IPS DF 4.7 (cell line): Measurements from ENCODE around the gene RPS6KA2.

Experiments used
- DNase-seq: peaks from one replicate; pipeline ENCODE4 v3.0.0-alpha.2; 2013; ENCODE audit warnings: low spot score; ENCODE audit errors: extremely low read depth

The RPS6KA2 gene

DNA sequence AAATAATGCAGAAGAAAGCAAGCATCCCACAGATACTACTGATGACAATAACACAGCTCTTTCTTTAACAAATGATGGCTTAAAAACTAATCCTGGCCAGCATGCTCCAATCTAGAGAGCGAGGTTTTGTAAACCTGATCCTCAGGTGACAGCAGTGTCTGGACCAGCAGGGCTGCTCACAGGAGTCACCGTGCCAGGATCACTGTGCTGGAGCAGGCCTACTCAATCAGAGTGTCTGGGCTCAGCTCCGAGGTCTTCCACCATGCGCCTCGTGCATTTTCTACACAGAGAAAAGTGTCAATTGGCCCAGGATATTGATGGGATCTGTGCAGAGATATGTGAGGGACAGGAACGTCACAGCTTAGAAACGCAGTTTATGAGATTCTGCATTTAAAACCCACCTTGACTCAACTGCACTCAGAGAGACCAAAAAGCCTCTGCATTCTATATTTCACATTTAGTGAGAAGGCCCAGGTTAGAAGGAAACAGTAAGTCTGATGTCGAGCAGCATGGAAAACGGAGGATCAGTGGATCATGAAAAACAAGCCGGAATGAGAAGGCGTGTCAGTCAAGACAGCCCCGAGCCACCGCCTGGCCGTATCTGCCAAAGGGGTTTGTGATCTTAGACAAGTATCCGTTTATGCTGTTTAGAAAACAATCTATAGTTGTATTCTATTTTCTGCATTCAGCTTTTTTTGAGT is 48.4 kb downstream of the RPS6KA2 start:
- no peak for DNase-seq

DNA sequence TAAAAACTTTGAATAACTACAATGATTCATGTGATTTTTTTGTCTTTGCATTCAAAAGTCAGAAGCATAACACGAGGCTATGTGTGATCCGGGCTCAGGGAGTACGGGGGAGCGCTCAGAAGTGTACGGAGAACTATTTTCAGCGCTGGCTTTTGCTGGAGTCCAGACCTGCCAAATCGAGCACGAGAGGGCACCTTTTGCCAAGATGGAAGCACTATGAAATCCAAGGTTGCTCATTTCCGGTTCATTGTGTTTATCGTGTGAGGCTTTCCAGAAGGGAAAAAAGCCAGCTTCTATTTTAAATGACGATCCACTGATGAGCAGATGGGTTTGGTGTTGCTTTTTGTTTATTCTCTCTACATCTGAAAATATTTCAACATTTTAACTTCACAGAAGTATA is 51.8 kb downstream of the RPS6KA2 start:
- DNase-seq: no peak

DNA sequence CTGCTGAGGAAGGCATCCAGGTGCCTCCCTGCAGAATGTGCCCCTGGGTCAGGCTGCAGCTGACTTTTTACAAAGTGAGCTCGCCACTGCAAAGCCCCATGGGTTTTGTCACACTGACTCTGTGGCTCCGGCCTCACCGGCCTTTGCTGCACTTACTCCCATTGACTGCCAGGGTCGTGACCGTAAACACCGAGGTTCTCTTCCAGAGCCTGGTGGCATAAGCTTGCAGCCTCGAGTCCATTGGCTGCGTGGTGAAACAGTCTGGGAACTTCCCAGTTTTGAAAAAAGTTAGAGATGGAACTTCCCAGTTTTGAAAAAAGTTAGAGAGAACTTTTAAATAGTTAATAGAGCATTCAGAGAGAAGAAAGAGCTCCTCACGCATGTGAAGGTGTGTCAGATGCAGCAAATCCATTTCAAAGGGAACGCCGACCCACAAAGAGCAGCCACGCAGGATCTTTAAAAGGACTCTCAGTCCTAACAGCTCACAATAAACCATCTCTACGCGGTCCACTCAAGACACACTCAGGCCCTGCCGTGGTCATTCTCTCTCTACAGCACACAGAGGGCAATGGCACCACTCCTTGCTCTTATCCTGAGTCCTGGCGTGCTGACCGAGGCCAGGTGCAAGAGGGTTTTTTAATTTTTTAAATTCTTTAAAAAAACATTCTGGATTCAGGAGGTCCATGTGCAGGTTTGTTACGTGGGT is 53.4 kb downstream of the RPS6KA2 start:
- DNase-seq: no peak

DNA sequence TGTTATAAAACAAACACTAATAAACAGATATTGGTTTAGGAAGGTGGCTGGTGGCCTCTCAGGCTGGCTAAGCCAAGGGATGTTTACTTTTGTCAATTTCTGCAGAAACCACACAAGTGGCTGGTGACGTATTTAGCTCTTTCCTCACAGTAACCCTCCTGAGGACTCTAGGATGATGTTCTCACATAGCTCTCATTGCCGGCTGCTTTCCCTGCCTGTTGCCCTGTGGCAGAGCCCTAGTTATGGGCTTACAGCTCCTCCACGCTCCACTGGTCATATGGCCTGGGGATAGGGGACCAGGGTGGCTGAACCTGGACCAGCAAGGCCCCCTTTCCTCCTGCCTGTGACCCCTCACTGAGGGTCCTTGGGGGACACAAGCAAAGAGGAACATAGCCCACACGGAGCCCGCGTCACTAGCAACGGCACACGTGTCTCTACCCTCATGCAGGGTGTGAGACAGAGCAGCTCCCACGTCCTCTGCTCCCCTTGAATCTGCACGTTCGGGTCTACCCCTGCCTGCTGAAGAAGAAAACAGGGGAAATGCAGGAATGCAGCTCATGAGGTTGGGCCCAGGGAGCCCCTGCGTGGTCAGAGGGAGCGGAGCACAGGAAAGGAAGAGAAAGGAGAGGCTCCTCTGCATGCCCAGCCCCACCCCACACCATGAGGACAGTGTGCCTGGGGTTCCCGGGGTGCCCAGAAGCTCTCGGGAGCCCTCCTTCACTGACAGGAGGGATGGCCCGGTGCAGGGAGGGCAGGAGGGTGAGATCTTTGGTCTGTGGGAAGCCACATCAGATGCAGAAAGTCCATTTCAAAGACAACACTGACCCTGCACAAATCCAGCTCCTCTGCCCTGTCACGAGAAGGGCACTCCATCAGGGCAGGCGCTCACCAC is 54.4 kb downstream of the RPS6KA2 start:
- no peak for DNase-seq

DNA sequence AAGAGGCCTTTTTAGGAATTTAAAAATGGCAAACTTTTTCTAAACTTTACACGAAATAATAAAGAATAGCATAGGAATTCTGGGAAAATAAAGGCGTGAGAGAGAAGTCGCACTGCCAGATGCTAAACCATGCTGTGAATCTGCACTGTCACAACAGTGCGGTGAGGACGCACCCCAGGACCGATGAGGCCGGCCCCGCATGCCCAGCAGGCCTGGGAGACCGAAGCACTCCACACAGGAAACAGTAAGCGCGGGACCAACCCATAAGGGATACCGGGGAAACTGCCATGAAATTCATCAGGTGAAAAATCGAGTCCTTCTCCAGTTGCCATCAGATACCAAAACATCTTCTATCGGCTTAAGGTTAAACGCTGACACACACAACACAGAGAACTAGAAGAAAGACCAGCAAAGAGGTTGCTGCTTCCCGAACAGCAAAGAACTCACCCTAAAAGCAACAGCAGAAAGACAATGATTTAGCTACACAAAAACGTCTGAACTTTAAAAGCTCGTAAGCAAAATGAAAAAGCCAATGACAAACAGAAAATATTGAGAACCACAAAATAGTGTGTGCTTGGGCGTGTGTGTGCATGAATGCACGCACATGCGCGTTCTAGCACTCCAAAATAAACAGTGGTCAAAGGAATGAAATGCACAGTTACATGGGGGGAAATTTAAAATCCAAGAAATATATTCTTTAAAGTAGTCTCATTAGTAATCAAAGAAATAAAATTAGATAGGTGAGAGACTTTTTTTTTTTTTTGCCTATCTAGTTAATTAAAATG is 55.9 kb downstream of the RPS6KA2 start:
- no peak for DNase-seq

DNA sequence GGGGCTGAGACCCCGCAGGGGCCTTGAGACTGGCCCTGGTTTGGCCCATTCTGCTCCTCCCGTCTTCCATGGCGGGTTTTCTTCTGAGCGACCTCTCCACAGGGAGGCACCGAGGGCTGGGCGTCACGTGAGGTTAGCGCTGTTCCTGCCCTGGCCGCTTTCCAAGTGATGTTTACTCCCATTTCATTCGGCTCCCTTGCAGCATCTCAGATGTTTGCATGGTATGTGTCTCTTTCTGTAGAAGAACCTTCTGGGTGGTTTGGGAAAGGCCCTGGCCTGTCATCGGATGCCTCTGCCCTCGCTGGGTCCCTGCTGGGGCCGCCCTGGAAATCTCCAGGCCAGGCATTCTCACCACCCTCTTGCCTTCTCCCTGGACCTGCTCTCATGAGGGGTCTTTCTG is 57.8 kb downstream of the RPS6KA2 start:
- DNase-seq: no peak

DNA sequence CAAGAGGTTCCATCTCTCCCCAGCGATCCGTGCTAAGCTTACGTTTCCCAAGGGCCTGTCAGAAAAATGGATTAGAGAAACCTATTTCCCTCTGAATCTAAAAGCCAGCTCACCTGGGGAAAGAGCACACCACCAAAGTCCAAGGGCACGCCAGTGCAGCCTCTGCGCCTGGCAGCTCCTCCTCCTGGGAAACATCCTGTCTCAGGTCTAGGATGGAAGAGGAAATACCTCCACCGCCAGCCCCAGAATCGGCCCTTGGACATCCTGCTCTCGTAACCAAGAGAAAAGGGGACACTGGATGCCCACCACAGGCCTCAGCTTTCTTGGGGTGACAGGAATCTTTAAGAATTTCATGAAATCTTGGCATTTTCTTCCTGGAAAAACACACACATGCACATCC is 59.2 kb downstream of the RPS6KA2 start:
- no peak for DNase-seq

DNA sequence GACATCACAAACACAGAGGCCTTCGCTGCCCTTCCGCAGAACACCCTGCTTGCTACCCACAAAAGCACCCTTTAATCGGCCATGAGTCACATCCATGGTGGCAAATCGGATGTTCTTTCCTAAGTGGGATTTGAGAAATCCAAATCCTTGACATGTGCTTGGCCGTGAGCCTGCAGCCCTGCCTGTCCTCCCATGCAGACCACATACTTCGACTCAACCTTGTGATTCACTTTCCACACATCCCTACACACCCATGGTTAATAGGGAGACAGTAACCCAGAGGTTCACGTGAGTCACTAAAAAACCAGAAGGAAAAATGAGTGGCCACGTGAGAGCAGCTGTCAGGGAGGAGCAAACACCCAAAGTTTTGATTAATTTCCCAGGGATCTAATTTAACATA is 59.9 kb downstream of the RPS6KA2 start:
- no peak for DNase-seq

DNA sequence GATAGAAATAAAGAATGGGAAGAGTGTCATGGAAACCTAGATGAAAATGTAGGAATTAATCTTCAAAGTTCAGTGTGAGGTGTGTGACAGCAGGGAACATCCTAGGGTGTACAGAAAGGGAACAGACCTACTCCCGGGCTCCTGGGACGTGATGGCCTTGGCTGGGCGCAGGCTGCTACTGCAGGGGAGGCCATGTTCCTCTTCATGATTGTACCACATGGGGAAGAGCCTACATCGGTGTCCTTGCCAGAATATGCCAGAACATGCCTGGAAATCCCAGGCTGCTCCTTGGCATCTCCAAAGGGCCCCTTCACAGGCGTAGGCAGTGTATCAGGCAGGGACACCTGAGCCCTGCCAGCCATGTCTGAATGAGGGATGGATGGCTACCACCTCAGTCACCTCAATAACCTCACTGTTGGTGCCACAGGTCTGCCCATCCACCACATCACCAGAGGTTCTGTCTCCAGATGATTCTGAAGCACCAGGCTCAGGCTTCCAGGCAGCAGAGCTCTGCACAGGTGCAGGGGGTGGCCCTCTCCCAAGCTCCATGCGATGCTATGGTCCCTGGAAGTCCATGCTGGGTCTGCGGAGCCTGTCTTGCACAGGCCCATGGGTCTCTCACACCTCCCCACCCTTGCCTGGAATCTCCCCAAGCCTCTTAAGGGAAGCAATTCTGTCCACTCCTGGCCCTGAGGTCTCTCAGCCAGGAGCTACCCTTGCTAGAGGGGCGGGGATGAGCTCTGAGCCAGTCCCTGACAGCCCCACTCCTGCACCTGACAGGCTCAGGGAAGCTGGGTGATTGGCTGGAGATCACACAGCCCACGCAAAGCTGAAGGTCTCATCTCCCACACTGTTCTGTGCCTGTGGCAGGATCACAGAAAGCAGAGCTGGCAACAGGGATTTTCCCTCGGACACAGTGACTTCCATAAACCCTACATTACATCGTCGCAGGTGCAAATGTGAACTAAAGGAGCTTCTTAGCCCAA is 60.7 kb downstream of the RPS6KA2 start:
- no peak for DNase-seq

DNA sequence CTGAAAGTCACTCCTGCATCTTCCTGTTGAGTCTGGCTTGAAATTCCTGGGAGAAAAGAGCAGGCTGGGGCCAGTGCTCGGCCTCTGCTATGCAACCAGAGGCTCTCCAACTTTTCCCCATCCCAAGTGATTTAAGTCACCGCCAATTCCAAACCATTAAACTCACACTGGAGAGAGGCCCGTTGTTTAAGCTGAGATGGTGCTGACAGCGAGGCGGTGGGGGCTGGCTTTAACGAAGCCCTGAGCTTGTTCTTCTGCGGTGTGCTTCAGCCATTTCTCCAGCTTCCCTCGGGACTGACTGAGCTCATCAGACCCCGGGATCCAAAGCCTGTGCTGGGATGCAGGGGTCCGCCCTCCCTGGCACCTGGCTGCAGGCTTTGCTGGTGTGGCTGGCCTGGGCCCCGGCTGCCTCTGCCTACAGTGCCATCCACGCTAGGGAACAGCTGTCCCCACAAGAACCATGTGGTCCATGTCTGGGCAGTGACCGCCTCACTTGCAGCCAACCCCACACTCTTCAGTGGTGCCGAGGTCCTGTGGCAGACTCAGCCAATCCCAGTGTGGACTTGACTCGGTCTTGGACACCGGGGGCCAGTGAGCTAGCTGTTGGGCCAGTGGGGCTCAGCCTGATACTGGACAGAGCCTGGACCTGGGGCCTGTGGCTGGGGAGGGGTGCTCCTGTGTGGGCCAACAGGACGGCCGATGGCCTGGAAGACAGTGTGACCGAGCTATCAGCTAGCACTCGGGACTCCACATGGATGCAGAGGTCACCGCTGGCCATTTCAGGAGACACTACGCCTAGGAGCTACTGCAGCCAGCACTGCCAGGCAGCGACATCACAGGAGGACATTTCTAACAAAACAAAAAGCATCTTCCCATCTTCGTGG is 61.7 kb downstream of the RPS6KA2 start:
- DNase-seq: no peak

DNA sequence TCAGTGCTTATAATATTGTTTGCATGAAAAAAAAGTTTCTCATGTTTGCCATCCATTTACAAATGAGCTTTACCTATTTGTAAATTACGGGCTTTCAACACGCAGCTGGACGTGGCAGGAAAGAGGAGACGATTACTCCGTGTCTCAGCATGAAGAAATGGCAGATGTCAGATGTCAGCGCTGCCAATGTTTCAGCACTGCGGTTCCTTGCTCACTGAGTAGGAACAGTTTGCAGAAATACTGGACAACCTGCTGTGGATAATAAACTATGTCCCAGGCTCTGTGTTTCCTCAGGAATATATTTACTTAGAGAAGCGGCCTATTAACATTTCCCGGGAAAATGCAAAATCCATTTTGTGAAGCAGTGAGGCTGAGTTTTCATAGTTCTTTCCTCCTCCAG is 63.2 kb downstream of the RPS6KA2 start:
- no peak for DNase-seq

DNA sequence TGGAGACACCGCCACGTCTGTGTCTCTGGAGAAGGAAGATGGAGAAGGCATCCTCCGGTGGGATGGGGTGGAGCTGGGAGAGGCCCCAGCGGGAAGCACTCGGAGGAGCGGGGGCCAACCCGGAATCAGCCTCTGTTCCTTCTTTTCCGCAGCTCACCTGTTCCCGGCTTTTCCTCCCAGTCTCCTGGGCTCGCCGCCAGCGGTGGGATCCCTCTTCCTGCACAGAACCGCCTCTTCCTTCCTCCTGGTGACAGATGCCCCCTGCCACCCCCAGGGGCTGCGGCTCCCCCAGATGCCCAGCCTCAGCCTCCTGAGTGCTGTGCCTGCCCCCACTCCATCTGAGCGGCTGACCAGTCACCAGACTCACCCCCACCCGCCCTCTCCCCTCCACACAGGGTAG is 63.9 kb downstream of the RPS6KA2 start:
- DNase-seq: no peak

DNA sequence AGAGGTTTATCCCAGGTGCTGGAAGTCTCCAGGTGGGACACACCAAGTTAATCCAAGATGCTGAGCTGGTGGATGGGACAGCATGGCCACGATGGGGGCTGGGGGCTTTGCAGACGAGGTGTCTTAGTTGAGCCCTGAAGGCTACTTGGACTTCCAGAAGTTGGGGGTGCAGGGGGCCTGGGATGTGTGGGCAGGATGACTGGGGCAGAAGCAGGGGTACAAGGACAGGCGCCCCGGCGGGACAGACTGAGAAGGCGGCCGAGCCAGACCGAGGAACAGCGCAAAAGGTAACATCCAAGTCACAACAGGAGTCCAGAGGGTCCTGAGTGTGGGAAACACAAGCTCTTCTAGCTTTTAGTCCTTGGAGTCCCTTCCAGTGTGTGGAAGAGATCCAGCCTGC is 64.3 kb downstream of the RPS6KA2 start:
- DNase-seq: no peak

DNA sequence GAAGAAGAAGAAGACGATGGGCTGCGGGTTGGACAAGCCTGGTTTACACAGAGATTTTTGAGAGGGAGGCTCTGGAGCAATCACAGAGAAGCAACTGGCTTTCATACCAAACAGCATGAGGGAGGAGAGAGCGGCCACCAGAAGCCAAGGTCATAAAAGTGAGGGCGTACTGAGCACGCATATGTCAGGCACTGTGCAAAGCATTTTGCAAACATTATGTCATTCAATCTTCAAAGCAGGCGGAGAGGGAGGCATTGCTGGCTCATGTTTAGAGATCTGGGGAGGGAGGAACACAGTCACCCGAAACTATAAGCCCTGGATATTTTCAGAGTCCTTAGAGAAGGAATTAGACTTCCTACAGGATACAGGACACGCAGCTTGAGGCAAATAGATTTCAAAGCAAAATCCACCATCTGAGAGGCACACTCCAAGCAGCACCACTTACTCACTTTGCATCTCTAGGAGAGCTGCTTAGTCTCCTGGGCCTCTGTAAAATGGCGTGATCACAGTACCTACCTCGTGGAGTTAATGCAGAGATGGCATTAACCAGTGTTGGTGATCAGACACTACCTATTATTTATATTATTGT is 65.2 kb downstream of the RPS6KA2 start:
- DNase-seq: no peak

DNA sequence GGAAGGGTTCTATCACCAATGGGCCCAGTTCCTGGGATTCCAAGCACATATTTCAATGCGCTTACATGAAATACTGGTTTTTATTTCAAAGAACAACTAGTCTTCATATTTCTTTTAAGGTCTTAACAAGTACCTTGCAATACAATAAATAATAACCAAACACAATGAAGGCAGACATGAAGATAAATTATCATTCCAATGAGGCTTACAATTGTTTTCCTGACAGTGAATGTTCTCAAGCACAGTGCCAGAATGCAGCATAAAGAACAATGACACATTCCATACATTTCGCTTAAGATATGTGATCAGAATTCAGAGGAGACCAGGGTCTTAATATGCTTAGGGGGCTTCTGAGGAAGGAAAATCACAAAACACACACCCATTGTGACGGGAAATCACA is 66.8 kb downstream of the RPS6KA2 start:
- no peak for DNase-seq

DNA sequence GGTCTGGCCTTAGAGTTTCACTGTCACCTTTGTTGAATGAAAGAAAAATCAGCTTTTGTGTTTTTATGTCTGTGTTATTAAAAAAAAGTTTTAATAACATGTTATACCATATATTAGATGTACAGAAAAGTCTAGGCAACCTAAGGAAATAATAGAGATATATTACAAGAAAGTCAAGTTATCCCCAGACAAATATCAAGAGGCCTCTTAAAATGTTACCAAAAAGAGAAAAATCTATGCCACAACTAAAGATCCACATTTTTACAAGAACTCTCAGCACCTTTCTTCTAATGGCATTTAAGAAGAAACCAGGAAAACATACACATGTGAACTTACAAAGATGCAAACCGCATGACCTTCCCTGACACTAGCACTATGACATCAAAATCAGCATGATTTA is 67.4 kb downstream of the RPS6KA2 start:
- DNase-seq: no peak

DNA sequence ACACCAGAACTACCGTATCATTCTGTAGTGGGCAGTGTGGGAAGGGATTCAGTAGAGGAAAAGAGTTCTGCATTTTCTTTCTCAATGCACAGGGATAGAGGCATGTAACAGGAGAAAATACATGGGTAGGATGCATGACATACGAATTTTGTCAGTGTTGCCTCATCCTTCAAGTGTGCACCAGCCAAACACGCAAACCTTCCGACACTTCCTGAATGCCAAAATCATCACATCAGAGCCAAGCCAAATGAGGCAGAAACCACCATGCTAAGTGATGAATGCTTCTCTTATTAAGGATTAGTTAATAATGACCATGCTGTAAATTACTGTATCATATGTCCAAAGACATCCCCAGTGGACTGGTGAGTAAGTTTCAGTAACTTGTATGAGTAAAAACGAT is 67.8 kb downstream of the RPS6KA2 start:
- no peak for DNase-seq

DNA sequence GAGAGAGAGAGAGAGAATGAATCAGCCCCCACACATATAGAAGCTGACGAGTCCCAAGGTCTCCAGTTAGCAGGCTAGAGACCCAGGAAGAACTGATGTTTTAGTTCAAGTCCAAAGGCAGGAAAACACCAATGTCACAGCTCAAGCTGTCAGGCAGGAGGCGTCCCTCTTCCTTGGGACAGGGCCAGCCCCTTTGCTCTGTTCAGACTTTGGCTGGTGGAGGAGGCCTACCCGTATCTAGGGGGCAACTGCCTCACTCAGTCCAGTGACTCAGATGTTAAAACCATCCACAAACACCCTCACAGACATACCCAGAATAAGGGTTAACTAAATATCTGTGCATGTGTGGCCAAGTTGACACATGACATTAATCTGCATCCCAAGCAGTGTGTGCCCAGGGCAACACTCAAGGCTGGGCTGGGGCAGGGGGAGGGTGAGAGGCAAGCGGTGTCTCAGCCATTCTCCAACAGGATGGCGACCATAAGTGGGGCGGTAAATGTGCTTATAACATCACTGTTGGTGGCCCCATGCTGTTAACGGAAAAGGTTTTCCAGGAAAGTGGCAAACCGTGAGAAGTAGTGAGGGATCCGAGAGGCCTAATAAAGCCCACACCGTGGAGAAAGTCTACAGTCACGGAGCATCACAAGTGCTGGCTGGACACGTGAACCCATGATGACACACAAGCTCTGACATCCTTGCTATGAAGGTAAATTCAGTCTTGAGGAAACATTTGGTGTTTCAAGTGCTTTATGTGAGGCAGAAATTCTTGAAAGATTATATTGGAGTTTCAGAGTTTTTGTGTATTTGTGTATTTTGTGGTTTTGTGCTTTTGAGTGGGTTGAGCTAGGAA is 68.7 kb downstream of the RPS6KA2 start:
- no peak for DNase-seq
